Spinal cord (tissue), 10 donors: Measurements from ENCODE around the gene UBE2G1. TPM values are rescaled to one million over a fixed set of nuclear protein-coding genes. Genes with fewer than 3 reads are reported as not detected.
A peak's percentile ranks its signal among the peaks of the same experiment; 100 is the strongest.

ENCODE experiments used
- DNase-seq, 6 donors: peaks; one replicate each; pipeline versions ENCODE4 v3.0.0 to v3.0.0-alpha.2; 2013 to 2015; ENCODE audit warnings: low spot score in 6 of 6, low read depth in 4 of 6
- H3K27ac ChIP-seq: one replicate; pipeline ENCODE4 v1.5.1; 2013; ENCODE audit warnings: low read depth, low read length, control low read depth
- H3K27me3 ChIP-seq: one replicate; pipeline ENCODE4 v1.6.1; 2013; ENCODE audit warnings: low read length; ENCODE audit not compliant: control insufficient read depth, insufficient read depth
- H3K36me3 ChIP-seq: one replicate; pipeline ENCODE4 v1.6.1; 2013; ENCODE audit warnings: low read length; ENCODE audit not compliant: control insufficient read depth, insufficient read depth
- H3K4me1 ChIP-seq: one replicate; pipeline ENCODE4 v1.6.1; 2013; ENCODE audit warnings: low read length; ENCODE audit not compliant: control insufficient read depth, insufficient read depth
- H3K4me3 ChIP-seq: one replicate; pipeline ENCODE4 v1.5.1; 2013; ENCODE audit warnings: low read depth, low read length, control low read depth
- H3K9me3 ChIP-seq: one replicate; pipeline ENCODE4 v1.6.1; 2013; ENCODE audit warnings: low read length; ENCODE audit not compliant: control insufficient read depth, insufficient read depth
- WGBS: methylation state at CpG from one replicate; pipeline ENCODE4 v1.1.5; 2013; ENCODE audit warnings: missing lambda C conversion rate; ENCODE audit not compliant: insufficient coverage; 5-methylcytosine and 5-hydroxymethylcytosine counted together
- long read RNA-seq, 4 donors: transcript quantifications; one replicate each; lab custom pipeline, GENCODE V29; 2026
- polyA plus RNA-seq, 2 donors: library from polyadenylated mRNA; unstranded; fragments of 120-200 nt; gene quantifications; one replicate each; pipeline ENCODE4 v1.2.1, GENCODE V29; 2013; ENCODE audit not compliant: insufficient read length in 2 of 2
- total RNA-seq, 2 donors: library from RNA; depleted of rRNA in 1 of 2; stranded (reverse); fragments of 120-200 nt in 1 of 2; fragments of >200 nt in 1 of 2; gene quantifications; one replicate each; pipeline versions ENCODE4 v1.2.3 to v1.2.4, GENCODE V29; 2013 to 2014
- donor health status: healthy.

UBE2G1 gene, protein sequence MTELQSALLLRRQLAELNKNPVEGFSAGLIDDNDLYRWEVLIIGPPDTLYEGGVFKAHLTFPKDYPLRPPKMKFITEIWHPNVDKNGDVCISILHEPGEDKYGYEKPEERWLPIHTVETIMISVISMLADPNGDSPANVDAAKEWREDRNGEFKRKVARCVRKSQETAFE
- total RNA-seq, result 10 to 100 TPM; 40.3 to 47.7 TPM
- polyA plus RNA-seq, result 10 to 100 TPM; 70.5 to 73.4 TPM
- long read RNA-seq, donor 1, transcript UBE2G1-201 (6 exons, 3,974 nt), result major isoform, 22 of 27 reads
- long read RNA-seq, donor 1, partial matches to known transcripts, result 0 of 27 reads
- long read RNA-seq, donor 1, other reads (novel, unspliced or antisense), result 0 of 27 reads
- long read RNA-seq, donor 2, transcript UBE2G1-201 (6 exons, 3,974 nt), result major isoform, 7 of 7 reads
- long read RNA-seq, donor 2, partial matches to known transcripts, result 0 of 7 reads
- long read RNA-seq, donor 2, other reads (novel, unspliced or antisense), result 0 of 7 reads
- long read RNA-seq, donor 3, transcript UBE2G1-201 (6 exons, 3,974 nt), result major isoform, 10 of 11 reads
- long read RNA-seq, donor 3, partial matches to known transcripts, result 0 of 11 reads
- long read RNA-seq, donor 3, other reads (novel, unspliced or antisense), result 0 of 11 reads
- long read RNA-seq, donor 4, transcript UBE2G1-201 (6 exons, 3,974 nt), result major isoform, 17 of 18 reads
- long read RNA-seq, donor 4, partial matches to known transcripts, result 0 of 18 reads
- long read RNA-seq, donor 4, other reads (novel, unspliced or antisense), result 0 of 18 reads

DNA sequence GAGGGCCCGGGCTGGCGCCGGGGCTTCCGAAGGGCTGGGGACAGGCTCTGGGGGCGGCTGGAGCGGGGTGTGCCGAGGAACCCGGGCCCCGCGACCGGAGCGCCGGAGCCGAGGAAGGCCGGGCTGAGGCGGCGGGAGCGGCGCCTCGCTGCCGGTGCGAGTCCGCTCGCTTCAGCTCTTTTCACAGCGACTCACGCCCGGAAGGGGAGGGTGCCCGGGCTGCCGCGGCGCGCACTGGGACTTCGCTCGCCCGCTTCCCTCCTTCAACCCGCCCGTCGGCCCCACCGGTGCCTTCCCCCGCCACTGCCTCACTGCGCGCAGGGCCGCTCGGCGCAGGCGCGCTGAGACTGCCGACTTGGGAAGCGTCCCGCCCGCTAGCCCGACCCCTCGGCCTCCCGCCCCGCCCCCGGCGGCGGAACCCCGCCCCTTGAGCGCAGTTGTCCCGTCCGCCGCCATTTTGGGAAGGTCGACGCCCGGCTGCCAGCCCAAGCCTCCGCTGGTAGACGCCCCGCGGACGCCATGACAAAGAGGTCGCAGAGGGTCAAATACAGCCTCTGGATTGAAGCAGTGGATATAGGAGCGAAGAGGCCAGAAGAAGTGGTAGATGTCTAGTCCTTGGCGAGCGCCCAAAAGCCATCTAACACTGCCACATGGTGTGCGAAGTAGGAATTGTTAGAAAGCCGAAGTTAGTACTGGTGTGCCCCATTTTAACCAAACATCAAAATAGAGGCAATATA, at the start of gene UBE2G1:
TSS of gene UBE2G1 (minus strand) at position 349 of the 737 bp plus-strand sequence. CDS start 359 bp downstream, outside the sequence.
- 0% methylated on average over 70 of the region's 77 CpGs for WGBS
- H3K4me3 ChIP-seq, result peak within 1 kb of the TSS; percentile 53
- peak; percentile 93 to 99 (median 97) for DNase-seq

DNA sequence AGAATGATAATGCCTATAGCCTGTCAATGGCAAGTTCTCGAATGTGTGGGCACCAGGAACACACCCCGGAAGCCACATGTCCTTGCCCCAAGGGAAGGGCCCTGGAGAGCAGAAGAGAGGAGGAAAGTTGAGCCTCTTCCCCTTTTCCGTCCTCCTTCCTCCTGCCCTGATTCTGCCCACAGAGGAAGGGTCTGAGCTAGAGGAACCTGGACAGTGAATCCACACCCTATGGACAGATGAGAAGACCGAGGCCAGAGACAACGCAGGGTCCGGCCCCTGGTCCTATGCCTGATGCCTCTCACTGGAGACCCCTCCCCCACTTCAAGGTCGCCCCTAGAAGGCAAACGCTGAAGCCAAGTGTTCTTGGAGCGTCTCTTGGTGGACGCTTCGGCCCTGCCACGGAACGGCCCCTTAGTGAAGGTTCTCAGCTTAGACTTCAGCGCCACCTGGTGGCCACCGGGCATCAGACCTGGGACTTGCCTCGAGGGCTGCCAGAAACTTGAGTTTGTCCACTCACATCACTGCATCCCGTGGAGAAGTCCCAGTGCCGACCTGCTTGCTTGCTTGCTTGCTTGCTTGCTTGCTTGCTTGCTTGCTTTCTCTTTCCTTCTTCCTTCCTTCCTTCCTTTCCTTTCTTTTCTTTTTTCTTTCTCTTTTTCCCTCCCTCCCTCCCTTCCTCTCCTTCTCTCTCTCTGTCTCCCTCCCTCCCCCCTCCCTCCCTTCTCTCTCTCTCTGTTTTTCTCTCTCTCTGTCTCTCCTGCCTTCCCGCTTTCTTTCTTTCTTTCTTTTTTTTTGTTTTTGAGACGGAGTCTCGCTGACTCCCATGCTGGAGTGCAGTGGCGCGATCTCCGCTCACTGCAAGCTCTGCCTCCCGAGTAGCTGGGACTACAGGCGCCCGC, 46.7 kb upstream of the UBE2G1 start:
- H3K9me3 ChIP-seq, result no peaks in the 10 kb centered on the region
- H3K4me1 ChIP-seq, result peaks cover 4% of the 10 kb centered on the region
- DNase-seq, result peak; percentile 75 to 97 (median 87)
- H3K27me3 ChIP-seq, result no peaks in the 10 kb centered on the region
- H3K36me3 ChIP-seq, result no peaks in the 10 kb centered on the region
- no peak overlapping the region for H3K27ac ChIP-seq
- no peak overlapping the region for H3K4me3 ChIP-seq
- WGBS, result 15% methylated on average over 18 of the region's 27 CpGs

More for the DNA sequence above, at the start of gene UBE2G1:
- H3K36me3 ChIP-seq, result no peaks in the 10 kb centered on the region
- peak within 1 kb of the TSS; percentile 90 for H3K27ac ChIP-seq
- H3K4me1 ChIP-seq, result peaks cover 23% of the 10 kb centered on the region
- no peaks in the 10 kb centered on the region for H3K9me3 ChIP-seq
- no peaks in the 10 kb centered on the region for H3K27me3 ChIP-seq

DNA sequence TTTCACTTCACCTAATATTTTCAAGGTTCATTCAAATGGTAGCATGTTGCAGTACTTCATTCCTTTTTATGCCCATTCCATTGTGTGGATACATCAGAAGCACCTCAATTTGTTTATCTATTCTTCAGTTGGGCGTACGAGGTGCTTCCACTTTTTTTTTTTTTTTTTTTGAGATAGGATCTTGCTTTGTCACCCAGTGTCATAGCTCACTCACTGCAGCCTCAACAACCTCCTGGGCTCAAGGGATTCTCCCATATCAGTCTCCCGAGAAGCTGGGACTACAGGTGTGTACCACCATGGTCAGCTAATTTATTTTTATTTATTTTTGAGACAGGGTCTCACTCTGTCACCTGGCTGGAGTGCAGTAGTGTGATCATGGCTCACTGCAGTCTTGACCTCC, 44.7 kb upstream of the UBE2G1 start:
- Histone ChIP-seq H3K27me3 (no peaks in the 10 kb centered on the region), H3K4me3 (no peak overlapping the region), H3K4me1 (peaks cover 4% of the 10 kb centered on the region), H3K36me3 (no peaks in the 10 kb centered on the region), H3K27ac (no peak overlapping the region), H3K9me3 (no peaks in the 10 kb centered on the region)
- WGBS, result no CpG with 5 or more reads among the region's 3 CpGs
- DNase-seq, result no peak

DNA sequence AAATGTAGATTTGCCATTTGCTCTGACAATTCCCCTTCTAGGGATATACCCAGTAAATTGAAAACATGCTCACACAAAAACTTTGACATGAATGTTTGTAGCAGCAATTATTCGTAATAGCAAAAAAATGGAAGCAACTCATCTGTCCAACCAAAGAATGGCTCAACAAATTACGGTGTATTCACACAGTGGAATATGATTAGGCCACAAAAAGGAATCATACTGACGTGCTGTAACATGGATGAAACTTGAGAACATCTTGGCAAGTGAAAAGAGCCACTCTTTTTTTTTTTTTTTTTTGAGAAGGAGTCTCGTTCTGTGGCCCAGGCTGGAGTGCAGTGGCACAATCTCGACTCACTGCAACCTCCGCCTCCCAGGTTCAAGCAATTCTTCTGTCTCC, 43.2 kb upstream of the UBE2G1 start:
- no peaks in the 10 kb centered on the region for H3K27me3 ChIP-seq
- no peaks in the 10 kb centered on the region for H3K9me3 ChIP-seq
- H3K4me1 ChIP-seq, result peaks cover 4% of the 10 kb centered on the region
- no peaks in the 10 kb centered on the region for H3K36me3 ChIP-seq
- H3K4me3 ChIP-seq, result no peak overlapping the region
- no peak overlapping the region for H3K27ac ChIP-seq
- 100% methylated on average over 1 of the region's 6 CpGs for WGBS
- DNase-seq, result no peak

DNA sequence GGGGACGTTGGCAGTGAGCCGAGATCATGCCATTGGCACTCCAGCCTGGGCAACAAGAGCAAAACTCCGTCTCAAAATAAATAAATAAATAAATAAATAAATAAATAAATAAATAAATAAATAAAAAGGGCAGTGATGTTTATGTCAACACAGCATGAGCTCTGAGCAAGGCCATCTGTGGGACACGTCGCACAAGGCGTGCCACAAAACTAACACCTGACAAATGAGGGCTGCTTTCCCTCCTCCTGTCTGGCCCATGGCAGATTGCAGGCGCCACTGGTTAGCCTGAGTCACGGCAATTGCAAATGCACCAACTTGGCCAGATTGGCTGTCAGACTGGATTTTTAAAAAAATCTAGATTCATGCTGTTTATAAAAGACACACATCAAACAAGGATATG, 41.4 kb upstream of the UBE2G1 start:
- DNase-seq, result peak in 1 of 6 donors; percentile 51
- no peaks in the 10 kb centered on the region for H3K9me3 ChIP-seq
- no peak overlapping the region for H3K4me3 ChIP-seq
- no peak overlapping the region for H3K27ac ChIP-seq
- peaks cover under 1% of the 10 kb centered on the region for H3K4me1 ChIP-seq
- no peaks in the 10 kb centered on the region for H3K27me3 ChIP-seq
- H3K36me3 ChIP-seq, result no peaks in the 10 kb centered on the region
- 68% methylated on average over 4 of the region's 8 CpGs for WGBS

DNA sequence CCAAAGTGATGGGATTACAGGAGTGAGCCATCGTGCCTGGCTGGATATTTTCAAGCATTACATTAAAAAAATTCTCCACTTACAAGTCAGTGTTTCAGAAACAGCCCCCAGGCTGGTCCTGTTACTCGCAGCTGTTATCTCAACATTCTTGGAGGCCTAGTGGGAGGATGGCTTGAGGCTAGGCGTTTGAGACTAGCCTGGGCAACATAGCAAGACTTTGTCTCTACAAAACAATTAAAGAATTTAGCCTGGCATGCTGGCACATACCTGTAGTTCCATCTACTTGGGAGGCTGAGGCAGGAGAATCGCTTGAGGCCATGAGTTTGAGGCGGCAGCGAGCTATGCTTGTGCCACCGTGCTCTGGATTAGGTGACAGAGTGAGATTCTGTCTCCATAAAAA, 40.7 kb upstream of the UBE2G1 start:
- no peak overlapping the region for H3K27ac ChIP-seq
- H3K4me1 ChIP-seq, result no peaks in the 10 kb centered on the region
- H3K9me3 ChIP-seq, result no peaks in the 10 kb centered on the region
- H3K27me3 ChIP-seq, result no peaks in the 10 kb centered on the region
- no peak overlapping the region for H3K4me3 ChIP-seq
- no CpG with 5 or more reads among the region's 7 CpGs for WGBS
- DNase-seq, result no peak
- H3K36me3 ChIP-seq, result no peaks in the 10 kb centered on the region

DNA sequence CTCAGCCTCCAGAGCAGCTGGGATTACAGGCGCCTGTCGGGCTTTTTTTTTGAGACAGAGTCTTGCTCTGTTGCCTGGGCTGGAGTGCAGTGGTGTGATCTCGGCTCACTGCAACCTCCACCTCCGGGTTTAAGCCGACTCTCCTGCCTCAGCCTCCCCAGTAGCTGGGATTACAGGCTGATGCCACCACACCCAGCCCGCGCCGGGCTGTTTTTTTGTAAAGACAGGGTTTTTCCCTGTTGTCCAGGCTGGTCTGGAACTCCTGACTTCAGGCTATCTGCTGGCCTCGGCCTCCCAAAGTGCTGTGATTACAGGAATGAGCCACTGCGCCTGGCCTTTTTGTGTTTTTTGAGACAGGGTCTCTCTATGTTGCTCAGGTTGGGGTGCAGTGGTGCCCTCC, 39.9 kb upstream of the UBE2G1 start:
- no peaks in the 10 kb centered on the region for H3K4me1 ChIP-seq
- no peaks in the 10 kb centered on the region for H3K36me3 ChIP-seq
- H3K27ac ChIP-seq, result no peak overlapping the region
- DNase-seq, result no peak
- no peaks in the 10 kb centered on the region for H3K9me3 ChIP-seq
- H3K27me3 ChIP-seq, result no peaks in the 10 kb centered on the region
- H3K4me3 ChIP-seq, result no peak overlapping the region
- 100% methylated on average over 7 of the region's 10 CpGs for WGBS

DNA sequence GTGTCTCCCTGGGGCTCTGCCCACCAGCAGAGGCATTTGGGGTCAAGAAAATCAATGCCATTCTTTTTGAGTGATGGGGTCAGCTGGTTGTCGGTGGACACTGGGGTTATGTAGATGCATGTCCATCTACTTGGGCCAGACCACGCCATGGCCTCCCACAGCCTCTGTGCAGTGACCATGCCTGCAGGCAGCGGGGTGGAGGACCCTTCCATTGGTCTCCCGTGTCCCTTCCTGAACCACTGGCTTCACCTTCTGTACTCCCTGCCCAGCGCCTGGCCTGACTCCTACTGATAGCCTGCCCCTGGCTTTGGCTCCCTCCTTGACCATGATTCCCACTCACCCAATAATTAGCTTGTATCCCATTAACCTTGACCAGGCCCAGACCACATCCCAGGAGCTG, 39.2 kb upstream of the UBE2G1 start:
- Histone ChIP-seq H3K9me3 (no peaks in the 10 kb centered on the region), H3K4me1 (no peaks in the 10 kb centered on the region), H3K27ac (no peak overlapping the region), H3K27me3 (no peaks in the 10 kb centered on the region), H3K4me3 (no peak overlapping the region), H3K36me3 (no peaks in the 10 kb centered on the region)
- WGBS, result 84% methylated on average over 5 of the region's 5 CpGs
- DNase-seq, result no peak
